Measurements from ENCODE around the gene MAP4K4. TPM values are rescaled to one million over a fixed set of nuclear protein-coding genes. Genes with fewer than 3 reads are reported as not detected.
A peak's percentile ranks its signal among the peaks of the same experiment; 100 is the strongest.

MAP4K4 gene
- polyA plus RNA-seq, 1 donor (not counting 4 experiments of a cell fraction or from before 2014, with no cell fraction given) = 84.1 TPM

GRCh38 chr2:101788995-101789970 lies 91.8 kb downstream of the MAP4K4 start:
- H2AFZ ChIP-seq (ENCODE audit: control insufficient read depth, low read length) = no peak overlapping the region
- no peaks in the 10 kb centered on the region for H3K27me3 ChIP-seq (ENCODE audit: control insufficient read depth, extremely low read depth, insufficient read depth, low read length)
- no peaks in the 10 kb centered on the region for H3K9me1 ChIP-seq (ENCODE audit: control insufficient read depth, extremely low read depth, insufficient read depth, low read length)
- FAIRE-seq (peak; percentile 26), DNase-seq (ENCODE audit: low read depth, low spot score) (no peak)
- no peak for TF ChIP-seq EZH2 (IDR thresholded peaks at IDR 0.05; ENCODE audit: low read length)
- TF ChIP-seq, protein P1, sequence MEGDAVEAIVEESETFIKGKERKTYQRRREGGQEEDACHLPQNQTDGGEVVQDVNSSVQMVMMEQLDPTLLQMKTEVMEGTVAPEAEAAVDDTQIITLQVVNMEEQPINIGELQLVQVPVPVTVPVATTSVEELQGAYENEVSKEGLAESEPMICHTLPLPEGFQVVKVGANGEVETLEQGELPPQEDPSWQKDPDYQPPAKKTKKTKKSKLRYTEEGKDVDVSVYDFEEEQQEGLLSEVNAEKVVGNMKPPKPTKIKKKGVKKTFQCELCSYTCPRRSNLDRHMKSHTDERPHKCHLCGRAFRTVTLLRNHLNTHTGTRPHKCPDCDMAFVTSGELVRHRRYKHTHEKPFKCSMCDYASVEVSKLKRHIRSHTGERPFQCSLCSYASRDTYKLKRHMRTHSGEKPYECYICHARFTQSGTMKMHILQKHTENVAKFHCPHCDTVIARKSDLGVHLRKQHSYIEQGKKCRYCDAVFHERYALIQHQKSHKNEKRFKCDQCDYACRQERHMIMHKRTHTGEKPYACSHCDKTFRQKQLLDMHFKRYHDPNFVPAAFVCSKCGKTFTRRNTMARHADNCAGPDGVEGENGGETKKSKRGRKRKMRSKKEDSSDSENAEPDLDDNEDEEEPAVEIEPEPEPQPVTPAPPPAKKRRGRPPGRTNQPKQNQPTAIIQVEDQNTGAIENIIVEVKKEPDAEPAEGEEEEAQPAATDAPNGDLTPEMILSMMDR (optimal IDR thresholded peaks at IDR 0.05 in 1 of 3, IDR thresholded peaks at IDR 0.05 in 1 of 3, conservative IDR thresholded peaks at IDR 0.05 in 1 of 3; ENCODE audit: extremely low read depth in 1 of 3, insufficient read depth in 2 of 3, low read length in 3 of 3) = no peak
- H3K36me3 ChIP-seq (ENCODE audit: control insufficient read depth in 2 of 2, extremely low read depth in 1 of 2, insufficient read depth in 2 of 2, low read length in 2 of 2) = peaks cover 3 to 5% of the 10 kb centered on the region in 2 experiments
- no peak overlapping the region for H3K4me3 ChIP-seq (ENCODE audit: control insufficient read depth in 2 of 3, extremely low read depth in 1 of 3, insufficient read depth in 2 of 3, low read depth in 1 of 3, low read length in 3 of 3)
- H3K4me1 ChIP-seq (ENCODE audit: control insufficient read depth, extremely low read depth, insufficient read depth, low read length) = no peaks in the 10 kb centered on the region
- no peak overlapping the region for H3K9ac ChIP-seq (ENCODE audit: control insufficient read depth, extremely low read depth, insufficient read depth, low read length)
- H4K20me1 ChIP-seq (ENCODE audit: control insufficient read depth, extremely low read depth, insufficient read depth, low read length) = peaks cover 4% of the 10 kb centered on the region
- dilution Hi-C loops (cut with MboI; ENCODE audit: extremely low pct_ligation_motif_present, low sequenced_read_pairs) = no loop called here
- H3K4me2 ChIP-seq (ENCODE audit: control insufficient read depth, extremely low read depth, insufficient read depth, low read depth, low read length) = no peak overlapping the region
- H3K9me3 ChIP-seq (ENCODE audit: control insufficient read depth, low read depth, low read length) = no peaks in the 10 kb centered on the region
- H3K79me2 ChIP-seq (ENCODE audit: control insufficient read depth, insufficient read depth, low read length) = peaks cover 92% of the 10 kb centered on the region
- no peak overlapping the region for H3K27ac ChIP-seq (ENCODE audit: control insufficient read depth, insufficient read depth, low read length)

DNA sequence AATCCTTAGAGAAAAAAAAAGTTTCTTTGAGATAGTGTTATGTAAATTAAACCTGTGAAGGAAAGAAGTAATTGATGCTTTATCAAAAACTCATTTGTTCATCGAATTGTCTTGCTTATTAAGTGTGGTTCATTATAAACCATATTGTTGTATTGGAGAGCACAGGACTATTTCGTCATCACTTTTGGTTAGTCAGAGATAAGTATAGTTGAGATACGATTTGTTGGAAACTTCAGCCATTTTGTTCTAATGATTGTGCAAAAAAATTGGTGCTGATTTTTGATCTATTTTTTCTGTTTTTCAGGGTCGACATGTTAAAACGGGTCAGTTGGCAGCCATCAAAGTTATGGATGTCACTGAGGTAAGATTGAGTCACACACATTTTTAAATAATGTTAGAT lies 92.9 kb downstream of the MAP4K4 start:
- Histone ChIP-seq H3K9me3 (ENCODE audit: control insufficient read depth, low read depth, low read length) (no peaks in the 10 kb centered on the region), H3K9me1 (ENCODE audit: control insufficient read depth, extremely low read depth, insufficient read depth, low read length) (no peaks in the 10 kb centered on the region), H3K36me3 (ENCODE audit: control insufficient read depth in 2 of 2, extremely low read depth in 1 of 2, insufficient read depth in 2 of 2, low read length in 2 of 2) (peaks cover 3 to 5% of the 10 kb centered on the region in 2 experiments), H4K20me1 (ENCODE audit: control insufficient read depth, extremely low read depth, insufficient read depth, low read length) (peaks cover 4% of the 10 kb centered on the region), H3K4me3 (ENCODE audit: control insufficient read depth in 2 of 3, extremely low read depth in 1 of 3, insufficient read depth in 2 of 3, low read depth in 1 of 3, low read length in 3 of 3) (no peak overlapping the region), H3K79me2 (ENCODE audit: control insufficient read depth, insufficient read depth, low read length) (peaks cover 90% of the 10 kb centered on the region), H3K27ac (ENCODE audit: control insufficient read depth, insufficient read depth, low read length) (no peak overlapping the region), H2AFZ (ENCODE audit: control insufficient read depth, low read length) (no peak overlapping the region), H3K4me2 (ENCODE audit: control insufficient read depth, extremely low read depth, insufficient read depth, low read depth, low read length) (no peak overlapping the region), H3K9ac (ENCODE audit: control insufficient read depth, extremely low read depth, insufficient read depth, low read length) (no peak overlapping the region), H3K27me3 (ENCODE audit: control insufficient read depth, extremely low read depth, insufficient read depth, low read length) (no peaks in the 10 kb centered on the region), H3K4me1 (ENCODE audit: control insufficient read depth, extremely low read depth, insufficient read depth, low read length) (no peaks in the 10 kb centered on the region)
- FAIRE-seq (no peak), DNase-seq (ENCODE audit: low read depth, low spot score) (no peak)
- dilution Hi-C loops (cut with MboI; ENCODE audit: extremely low pct_ligation_motif_present, low sequenced_read_pairs) = no loop called here
- TF ChIP-seq, protein P1 (optimal IDR thresholded peaks at IDR 0.05 in 1 of 3, IDR thresholded peaks at IDR 0.05 in 1 of 3, conservative IDR thresholded peaks at IDR 0.05 in 1 of 3; ENCODE audit: extremely low read depth in 1 of 3, insufficient read depth in 2 of 3, low read length in 3 of 3) = no peak
- TF ChIP-seq EZH2 (IDR thresholded peaks at IDR 0.05; ENCODE audit: low read length) = no peak
